ENCODE results near the gene UBL7. TPM values are rescaled to one million over a fixed set of nuclear protein-coding genes. Genes with fewer than 3 reads are reported as not detected.

UBL7 gene
- total RNA-seq, 1 donor from 2014 or later, result 50.1 TPM

DNA sequence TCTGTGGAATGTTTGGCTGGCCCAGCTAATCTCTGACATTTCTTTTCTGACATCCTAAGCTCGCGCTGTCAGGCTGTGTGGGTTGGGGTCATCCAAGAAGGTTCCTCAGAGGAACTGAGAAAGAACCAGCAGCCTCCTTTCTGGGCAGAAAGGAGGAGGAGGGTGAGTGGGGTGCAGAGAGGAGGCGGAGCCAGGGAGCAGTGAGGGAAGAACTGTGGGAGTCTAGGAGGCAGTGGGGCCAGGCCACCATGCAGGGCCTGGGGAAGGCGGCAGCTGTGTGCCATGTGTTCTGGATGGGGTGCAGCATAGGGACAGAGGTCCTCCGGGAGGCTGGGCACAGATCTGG is 32.5 kb downstream of the UBL7 start:
- TF ChIP-seq, protein P1, sequence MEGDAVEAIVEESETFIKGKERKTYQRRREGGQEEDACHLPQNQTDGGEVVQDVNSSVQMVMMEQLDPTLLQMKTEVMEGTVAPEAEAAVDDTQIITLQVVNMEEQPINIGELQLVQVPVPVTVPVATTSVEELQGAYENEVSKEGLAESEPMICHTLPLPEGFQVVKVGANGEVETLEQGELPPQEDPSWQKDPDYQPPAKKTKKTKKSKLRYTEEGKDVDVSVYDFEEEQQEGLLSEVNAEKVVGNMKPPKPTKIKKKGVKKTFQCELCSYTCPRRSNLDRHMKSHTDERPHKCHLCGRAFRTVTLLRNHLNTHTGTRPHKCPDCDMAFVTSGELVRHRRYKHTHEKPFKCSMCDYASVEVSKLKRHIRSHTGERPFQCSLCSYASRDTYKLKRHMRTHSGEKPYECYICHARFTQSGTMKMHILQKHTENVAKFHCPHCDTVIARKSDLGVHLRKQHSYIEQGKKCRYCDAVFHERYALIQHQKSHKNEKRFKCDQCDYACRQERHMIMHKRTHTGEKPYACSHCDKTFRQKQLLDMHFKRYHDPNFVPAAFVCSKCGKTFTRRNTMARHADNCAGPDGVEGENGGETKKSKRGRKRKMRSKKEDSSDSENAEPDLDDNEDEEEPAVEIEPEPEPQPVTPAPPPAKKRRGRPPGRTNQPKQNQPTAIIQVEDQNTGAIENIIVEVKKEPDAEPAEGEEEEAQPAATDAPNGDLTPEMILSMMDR (conservative IDR thresholded peaks at IDR 0.05), result no peak
- Mint-ChIP-seq H3K4me1 (peaks cover 44% of the 10 kb centered on the region), H3K9me3 (no peaks in the 10 kb centered on the region), H3K27ac (ENCODE audit: unreplicated experiment) (peak overlapping the region; percentile 35), H3K36me3 (ENCODE audit: low read depth) (no peaks in the 10 kb centered on the region), H3K4me3 (no peak overlapping the region), H3K27me3 (ENCODE audit: low read depth) (peaks cover 14% of the 10 kb centered on the region)
- DNase-seq (ENCODE audit: low read depth, low spot score), result no peak

DNA sequence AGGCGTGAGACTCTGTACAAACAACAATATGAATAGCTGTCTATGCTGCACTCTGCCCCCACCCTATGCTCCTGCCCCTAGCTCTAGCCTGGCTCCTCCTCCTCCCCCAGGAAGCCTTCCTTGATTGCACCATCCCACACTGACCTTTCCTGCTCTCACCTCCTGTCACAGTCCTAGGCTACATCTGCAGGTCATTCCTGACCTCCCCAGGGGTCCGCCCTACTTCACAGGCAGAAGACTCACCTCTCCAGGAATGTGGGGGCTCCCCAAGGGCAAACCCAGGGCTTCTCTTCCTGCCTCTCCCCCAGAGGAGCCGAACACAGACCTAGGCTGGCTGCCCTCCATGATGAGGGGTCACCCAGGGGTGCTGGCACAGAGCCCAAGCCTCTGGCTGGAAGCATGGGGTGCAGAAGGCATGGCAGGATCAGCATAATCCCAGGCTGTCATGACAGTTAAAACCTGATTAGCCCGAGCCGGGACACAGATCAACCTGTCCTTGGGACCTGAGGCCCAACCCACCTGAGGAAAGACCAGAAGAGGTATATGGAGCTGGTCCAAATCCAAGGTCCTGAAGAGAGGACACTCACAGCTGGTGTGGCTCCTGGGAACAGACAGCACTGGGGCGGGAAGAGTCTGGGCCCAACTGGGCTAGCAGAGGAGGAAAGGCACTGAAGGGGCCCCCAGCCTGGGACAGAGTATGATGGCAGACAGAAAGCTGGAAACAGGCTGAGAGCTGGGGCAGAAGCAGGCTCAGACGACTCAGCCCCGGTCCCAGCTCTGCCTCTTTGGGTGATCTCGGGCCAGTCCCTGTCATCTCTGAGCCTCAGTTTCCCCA is 33.1 kb downstream of the UBL7 start:
- no peaks in the 10 kb centered on the region for H3K36me3 Mint-ChIP-seq (ENCODE audit: low read depth)
- H3K27me3 Mint-ChIP-seq (ENCODE audit: low read depth), result peaks cover 14% of the 10 kb centered on the region
- TF ChIP-seq, protein P1 (conservative IDR thresholded peaks at IDR 0.05), result no peak
- H3K9me3 Mint-ChIP-seq, result no peaks in the 10 kb centered on the region
- no peak overlapping the region for H3K27ac Mint-ChIP-seq (ENCODE audit: unreplicated experiment)
- DNase-seq (ENCODE audit: low read depth, low spot score), result no peak
- peak overlapping the region; percentile 33 for H3K4me3 Mint-ChIP-seq
- peaks cover 48% of the 10 kb centered on the region for H3K4me1 Mint-ChIP-seq

DNA sequence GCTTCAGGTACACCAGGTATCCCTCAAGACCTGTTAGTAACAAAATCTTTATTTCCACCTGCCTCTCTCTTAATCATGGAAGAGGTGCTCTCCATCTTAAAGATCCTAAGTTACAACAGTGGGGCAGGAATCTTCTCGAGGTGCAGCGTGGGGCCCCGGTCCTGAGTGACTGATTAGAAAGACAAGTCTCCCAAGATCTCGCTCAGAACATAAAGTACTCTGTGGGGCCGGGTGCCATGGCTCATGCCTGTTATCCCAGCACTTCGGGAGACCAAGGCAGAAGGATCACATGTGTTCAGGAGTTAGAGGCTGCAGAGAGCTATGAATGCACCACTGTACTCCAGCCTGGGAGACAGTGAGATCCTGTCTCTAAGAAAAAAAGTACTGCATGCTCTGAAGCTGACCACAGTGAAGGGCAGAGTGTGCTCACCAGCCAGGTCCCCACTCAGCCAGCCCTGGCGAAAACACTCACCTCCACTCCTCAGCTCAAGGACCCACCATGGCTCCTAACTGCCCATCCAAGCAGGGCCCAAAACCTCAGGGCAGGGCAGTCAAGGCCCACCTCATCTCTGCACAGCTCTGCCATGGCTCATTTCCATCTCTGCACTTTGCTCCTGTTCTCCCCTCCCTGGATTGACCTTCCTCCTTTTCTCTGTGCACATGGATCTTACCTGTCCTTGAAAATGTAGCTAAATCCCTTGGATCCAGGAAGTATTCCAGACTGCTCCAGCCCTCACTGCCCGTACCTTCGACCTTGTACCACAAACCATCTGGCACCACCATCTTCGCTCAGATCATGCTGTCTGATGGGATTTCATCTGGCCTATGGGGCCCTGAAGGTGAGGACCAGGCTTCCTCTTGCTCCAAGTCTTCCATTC is 34.3 kb downstream of the UBL7 start:
- Mint-ChIP-seq H3K27ac (ENCODE audit: unreplicated experiment) (peak overlapping the region; percentile 9), H3K36me3 (ENCODE audit: low read depth) (no peaks in the 10 kb centered on the region), H3K27me3 (ENCODE audit: low read depth) (peaks cover 4% of the 10 kb centered on the region), H3K9me3 (no peaks in the 10 kb centered on the region), H3K4me1 (peaks cover 49% of the 10 kb centered on the region), H3K4me3 (peak overlapping the region; percentile 38)
- no peak for DNase-seq (ENCODE audit: low read depth, low spot score)
- TF ChIP-seq, protein P1 (conservative IDR thresholded peaks at IDR 0.05), result no peak

DNA sequence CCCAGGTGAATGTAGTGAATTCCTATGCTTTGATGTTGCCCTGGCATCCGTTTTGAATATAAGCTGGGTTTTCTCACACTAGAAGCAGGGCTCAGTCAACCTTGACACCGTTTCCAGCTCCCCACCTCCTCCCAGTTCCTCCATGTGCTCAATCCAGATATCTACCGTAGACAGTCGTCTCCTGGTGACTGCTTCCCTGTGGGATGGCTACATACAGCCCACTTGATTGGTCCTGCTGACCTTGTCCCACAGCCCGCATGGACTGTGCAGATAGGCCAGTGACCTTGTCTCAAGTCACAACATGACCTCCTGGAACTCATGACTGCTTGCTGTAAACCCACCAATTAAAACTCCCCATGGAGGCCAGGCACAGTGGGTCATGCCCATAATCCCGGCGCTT is 35.3 kb downstream of the UBL7 start:
- TF ChIP-seq, protein P1 (conservative IDR thresholded peaks at IDR 0.05), result no peak
- Mint-ChIP-seq H3K4me3 (no peak overlapping the region), H3K36me3 (ENCODE audit: low read depth) (no peaks in the 10 kb centered on the region), H3K4me1 (peaks cover 51% of the 10 kb centered on the region), H3K27me3 (ENCODE audit: low read depth) (no peaks in the 10 kb centered on the region), H3K27ac (ENCODE audit: unreplicated experiment) (no peak overlapping the region), H3K9me3 (no peaks in the 10 kb centered on the region)
- DNase-seq (ENCODE audit: low read depth, low spot score), result no peak

DNA sequence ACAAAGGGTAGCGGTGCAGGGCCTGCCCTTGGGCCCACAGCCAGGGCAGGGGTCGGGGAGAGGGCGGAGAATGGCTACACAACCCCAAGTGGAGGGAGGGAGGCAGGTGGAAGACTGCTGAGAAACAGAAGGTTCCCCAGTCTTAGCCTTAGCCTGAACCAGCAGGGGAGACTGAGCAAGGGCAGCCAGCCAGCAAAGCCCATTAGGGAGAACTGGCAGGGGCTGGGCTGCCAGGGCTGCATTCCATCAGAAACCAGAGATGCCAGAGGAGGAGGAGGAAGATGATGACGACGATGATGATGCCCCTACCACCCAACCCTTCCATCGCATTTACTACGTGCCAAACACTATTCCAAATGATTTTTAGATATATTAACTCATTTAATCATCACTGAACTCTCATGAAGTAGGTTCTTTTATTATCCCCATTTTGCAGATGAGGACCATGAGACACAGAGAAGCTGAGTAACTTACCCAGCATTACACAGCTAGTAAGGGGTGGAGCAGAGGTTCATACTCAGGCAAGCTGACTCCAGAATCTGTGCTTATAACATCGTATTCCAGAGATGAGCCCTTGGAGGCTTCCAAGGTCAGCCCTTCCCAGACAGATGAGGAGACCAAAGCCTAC is 35.9 kb downstream of the UBL7 start:
- peaks cover 57% of the 10 kb centered on the region for H3K4me1 Mint-ChIP-seq
- no peak overlapping the region for H3K27ac Mint-ChIP-seq (ENCODE audit: unreplicated experiment)
- no peaks in the 10 kb centered on the region for H3K9me3 Mint-ChIP-seq

More for the DNA sequence above, 35.9 kb downstream of the UBL7 start:
- Mint-ChIP-seq H3K36me3 (ENCODE audit: low read depth) (no peaks in the 10 kb centered on the region), H3K4me3 (no peak overlapping the region), H3K27me3 (ENCODE audit: low read depth) (no peaks in the 10 kb centered on the region)
- TF ChIP-seq, protein P1 (conservative IDR thresholded peaks at IDR 0.05), result no peak
- DNase-seq (ENCODE audit: low read depth, low spot score), result no peak
